Limb (tissue), 2 donors: ENCODE data around the gene DDX46.
"Not testable (repeated sequence)": the region's sequence is repeated elsewhere in the genome, so short reads cannot be mapped to it uniquely, and the experiment has no call there.

ENCODE experiments used
- DNase-seq, 2 donors: peaks; one replicate each; pipeline ENCODE4 v3.0.0-alpha.2; 2016; ENCODE audit errors: extremely low spot score in 2 of 2

The DDX46 gene

GRCh38 chr5:134784241-134784920, 25.8 kb downstream of the DDX46 start:
- no peak for DNase-seq

DNA sequence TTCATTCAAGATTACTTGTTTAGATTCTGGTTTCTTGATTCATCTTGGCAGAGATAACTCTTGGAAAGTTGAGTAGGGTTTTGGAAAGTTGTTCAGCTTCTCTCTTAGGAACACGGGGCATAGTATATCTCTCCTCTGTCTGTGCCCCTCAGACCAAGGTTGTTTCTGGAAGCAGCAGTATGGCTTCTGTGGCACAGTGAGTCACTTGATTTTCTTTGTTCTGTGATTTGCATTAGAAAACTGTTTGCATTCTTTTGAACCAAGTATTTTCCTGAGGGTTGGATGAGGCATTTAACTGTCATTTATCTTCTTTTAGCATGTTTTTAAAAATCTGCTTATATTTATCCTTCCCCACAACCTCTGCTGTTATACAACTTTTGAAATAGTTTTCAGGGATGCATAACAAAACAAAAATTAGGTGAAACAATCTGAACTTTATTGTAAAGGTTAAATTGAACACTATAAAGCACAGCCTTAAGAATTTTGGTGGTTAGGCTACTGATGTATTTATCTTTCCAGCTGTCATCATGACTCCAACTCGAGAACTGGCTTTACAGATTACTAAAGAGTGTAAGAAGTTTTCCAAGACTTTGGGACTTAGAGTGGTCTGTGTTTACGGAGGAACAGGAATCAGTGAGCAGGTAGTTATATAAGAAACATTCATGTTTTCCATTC, 26.5 kb downstream of the DDX46 start:
- DNase-seq = no peak

DNA sequence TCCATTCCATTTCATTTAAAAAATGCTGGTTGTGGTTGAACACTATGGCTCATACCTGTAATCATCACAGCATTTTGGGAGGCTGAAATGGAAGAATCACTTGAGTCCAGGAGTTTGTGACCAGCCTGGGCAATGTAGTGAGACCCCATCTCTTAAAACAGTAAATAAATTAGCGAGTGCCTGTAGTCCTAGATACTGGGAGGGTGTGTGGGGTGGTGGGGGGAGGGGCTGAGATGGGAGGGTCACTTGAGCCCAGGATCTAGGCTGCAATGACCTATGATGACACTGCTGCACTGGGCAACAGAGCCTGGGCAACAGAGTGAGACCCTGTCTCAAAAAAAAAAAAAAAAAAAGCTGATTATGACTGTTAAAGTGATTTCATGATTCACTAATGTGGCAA, 29.1 kb downstream of the DDX46 start:
- DNase-seq = no peak

- DNase-seq = no peak
Observed at GRCh38 chr5:134791580-134791979, 33.0 kb downstream of the DDX46 start.

DNA sequence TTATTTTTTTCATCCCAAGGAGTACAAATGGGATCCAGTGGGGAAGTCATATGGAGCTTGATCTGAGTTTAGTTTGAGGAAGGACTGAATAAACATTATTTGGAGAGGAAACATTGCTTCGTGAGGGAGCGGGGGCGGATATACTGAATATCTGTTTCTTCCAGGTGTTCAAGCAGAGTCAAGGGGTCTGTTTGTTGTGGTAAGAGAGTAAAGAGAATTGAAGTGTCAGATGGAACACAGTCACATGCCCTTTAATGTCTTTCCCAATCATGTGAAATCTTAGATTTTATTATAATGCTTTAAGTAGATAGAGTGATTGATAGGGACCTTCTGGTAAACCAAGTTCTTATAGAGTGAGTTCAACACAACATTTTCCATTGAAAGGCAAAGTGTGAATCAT, 33.7 kb downstream of the DDX46 start:
- no peak for DNase-seq

- no peak for DNase-seq
Observed at GRCh38 chr5:134793111-134793510, 34.5 kb downstream of the DDX46 start.

DNA sequence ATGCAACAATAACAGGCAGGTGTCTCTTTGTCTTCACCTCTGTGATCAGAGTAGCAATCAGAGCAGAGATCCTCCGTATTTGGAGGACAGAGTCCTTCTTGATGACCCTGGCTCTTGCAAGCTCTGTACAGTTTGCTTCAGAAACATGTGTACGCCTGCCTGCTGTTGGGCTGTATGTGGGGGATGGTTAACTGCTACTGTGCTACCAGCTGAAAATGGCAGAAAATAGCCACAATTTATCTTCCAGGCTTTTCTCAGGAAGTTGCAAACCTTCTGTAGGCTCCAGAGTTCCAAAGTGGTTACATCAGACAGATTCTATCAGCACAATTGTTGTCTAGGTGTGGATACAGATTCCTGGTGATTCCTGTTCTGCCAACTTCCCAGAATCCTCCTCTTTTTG, 35.5 kb downstream of the DDX46 start:
- DNase-seq = no peak

DNA sequence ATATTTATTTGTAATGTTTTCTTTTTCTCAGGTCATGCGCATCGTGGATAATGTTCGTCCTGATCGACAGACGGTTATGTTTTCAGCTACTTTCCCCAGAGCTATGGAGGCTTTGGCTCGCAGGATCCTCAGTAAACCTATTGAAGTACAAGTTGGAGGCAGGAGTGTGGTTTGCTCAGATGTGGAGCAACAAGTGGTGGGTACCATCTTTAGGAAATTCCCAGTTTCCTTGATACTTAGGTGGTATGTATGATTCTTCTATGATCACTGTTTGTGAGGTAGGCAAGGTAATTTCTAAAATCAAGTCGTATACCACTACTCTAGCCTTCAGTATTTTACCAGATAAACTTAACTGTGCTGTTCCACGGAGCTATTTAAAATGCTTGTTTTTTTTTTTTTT, 36.2 kb downstream of the DDX46 start:
- DNase-seq = no peak

- DNase-seq = no peak
Observed at GRCh38 chr5:134798468-134798867, 39.9 kb downstream of the DDX46 start.

DNA sequence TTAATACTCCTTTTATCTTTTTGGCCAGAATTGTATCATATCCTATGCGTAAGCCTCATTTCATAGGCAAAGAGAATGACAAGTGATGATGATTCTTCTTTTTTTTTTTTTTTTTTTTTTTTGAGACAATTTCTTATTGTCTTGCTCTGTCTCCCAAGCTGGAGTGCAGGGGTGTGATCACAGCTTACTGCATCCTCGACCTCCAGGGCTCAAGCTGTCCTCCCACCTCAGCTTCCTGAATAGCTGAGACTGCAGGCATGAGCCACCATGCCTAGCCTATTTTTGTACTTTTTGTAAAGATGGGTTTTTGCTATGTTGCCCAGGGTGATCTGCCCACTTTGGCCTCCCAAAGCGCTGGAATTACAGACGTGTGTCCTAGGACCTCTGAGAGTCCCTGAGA, 45.2 kb downstream of the DDX46 start:
- DNase-seq = no peak

- no peak for DNase-seq
Observed at GRCh38 chr5:134813407-134813806, 54.8 kb downstream of the DDX46 start.

GRCh38 chr5:134813827-134814226, 55.2 kb downstream of the DDX46 start:
- no peak for DNase-seq

DNA sequence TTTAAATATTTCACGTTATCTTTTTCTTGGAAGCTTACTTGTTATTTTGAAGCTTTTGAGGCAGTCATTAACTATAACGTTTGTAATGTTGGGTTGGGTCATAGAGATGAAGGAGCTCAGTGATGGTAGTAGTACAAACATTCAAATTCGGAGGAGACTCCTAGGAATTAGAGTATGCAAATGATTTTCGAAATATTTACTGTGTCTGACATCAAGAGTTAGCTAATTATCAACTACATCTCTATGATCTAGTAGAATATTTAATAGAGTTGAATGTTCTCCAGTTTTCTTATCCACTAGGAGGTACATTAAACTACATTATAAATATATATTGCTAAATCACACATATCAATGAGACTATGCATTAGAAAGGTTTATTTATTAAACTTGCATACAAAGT, 58.4 kb downstream of the DDX46 start:
- DNase-seq = no peak

DNA sequence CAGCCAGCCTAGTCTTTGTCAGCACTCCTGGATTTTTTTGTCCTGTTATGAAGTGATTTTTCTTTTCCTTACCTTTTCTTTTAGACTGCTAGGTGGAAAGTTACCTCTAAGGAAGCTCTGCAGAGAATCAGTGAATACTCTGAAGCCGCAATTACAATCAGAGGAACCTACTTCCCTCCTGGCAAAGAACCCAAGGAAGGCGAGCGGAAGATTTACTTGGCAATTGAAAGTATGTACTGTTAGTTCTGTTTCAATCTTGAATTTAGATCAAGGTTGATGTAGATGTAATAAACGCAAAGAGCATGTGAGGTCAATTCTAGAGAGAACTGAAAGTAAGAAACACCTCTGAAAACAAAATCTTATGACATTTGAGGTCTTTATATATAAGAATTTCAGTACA, 60.2 kb downstream of the DDX46 start:
- no peak for DNase-seq

- DNase-seq = no peak
Observed at GRCh38 chr5:134819407-134819963, 60.9 kb downstream of the DDX46 start.

DNA sequence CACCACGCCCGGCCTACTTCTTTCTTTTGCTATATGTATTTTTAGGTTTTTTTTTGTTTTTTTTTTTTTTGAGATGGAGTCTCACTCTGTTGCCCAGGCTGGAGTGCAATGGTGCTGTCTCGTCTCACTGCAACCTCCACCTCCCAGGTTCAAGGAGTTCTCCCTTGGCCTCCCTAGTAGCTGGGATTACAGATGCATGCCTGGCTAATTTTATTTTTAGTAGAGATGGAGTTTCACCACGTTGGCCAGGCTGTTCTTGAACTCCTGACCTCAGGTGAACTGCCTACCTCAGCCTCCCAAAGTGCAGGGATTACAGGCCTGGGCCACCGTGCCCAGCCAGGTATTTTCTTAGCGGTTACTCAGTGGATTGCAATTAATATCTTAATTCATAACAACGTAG, 63.3 kb downstream of the DDX46 start:
- DNase-seq = no peak

DNA sequence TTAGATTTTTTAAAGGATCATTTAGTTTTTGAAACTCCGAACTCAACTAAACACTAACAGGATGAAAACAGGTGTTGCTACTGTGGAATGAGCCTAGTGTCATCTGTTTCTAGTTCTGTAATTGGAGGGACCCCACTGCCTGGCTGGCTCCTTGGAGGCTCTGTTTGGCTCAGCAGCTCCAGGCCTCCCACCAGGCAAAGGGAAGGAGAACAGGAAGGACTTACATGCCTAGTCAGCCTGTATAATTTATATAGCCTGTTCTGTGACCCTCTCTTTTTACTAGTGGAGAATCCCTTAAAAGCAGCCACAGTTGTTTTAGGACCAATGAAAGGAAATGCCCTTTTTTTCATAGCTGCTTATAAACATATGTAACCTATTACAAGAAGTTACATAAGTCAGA, 66.1 kb downstream of the DDX46 start:
- DNase-seq = no peak

DNA sequence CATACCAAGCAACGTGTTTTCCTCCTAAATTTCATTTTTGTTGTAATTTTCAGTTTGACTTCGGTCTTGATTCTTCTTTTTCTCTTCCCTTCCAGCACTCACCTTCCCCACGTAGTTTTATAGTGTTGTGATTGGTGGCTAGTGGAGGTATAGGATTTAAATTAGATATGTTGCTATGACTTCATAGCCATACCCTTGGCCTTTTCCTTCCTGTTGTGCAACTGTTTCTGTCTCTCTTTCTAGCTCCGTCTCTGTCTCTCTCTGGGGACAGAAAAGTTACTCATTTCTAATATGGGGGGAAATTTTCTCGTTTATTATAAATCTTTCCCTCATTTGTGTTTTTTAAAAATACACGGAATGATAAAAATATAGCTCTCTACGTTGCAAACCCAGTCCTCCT, 66.6 kb downstream of the DDX46 start:
- no peak for DNase-seq

DNA sequence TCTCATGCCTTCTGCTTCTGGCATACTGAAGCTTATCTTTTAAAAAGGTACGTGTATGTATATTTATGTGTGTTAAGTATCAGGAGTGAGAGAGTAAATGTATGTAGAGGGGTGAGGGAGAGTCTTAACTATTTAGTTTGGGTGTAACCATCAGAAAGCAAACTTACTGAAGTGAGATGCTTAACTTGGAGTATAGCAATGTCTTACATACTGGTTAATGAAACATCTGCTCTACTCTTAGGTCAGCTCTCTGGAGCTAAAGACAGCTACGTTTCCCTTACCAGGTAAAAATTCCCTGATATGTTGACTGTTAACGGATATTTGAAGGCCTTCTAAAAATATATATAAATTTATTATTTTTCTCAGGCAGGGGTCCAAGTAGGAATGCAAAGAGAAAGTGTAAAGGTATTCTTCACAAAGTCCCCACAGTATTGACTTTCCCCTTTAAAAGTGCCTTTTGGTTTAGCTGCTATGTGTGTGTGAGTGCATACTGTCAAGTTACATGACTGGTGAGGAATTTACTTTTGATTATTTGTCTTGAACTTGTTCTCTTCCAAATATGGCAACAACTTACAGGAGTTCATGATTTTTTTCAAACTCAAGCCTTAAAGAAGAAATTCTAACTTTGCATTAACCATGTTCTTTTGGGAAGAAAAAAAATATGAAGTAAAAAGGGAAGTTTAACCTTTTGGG, 74.9 kb downstream of the DDX46 start:
- DNase-seq = no peak

GRCh38 chr5:134835623-134836022, 77.0 kb downstream of the DDX46 start:
- DNase-seq = no peak

- no peak for DNase-seq
Observed at GRCh38 chr5:134837530-134838181, 79.1 kb downstream of the DDX46 start.

GRCh38 chr5:134838361-134838760, 79.8 kb downstream of the DDX46 start:
- not testable (repeated sequence) for DNase-seq
